HepG2 (cell line): ENCODE measurements around the gene VPS11. TPM values are rescaled to one million over a fixed set of nuclear protein-coding genes. Genes with fewer than 3 reads are reported as not detected.

ENCODE experiments used
- CREB3 ChIP-seq: sonication (generic); formaldehyde crosslinking; IDR thresholded peaks from 2 replicates; pipeline ENCODE4 v1.5.0; 2020; ENCODE audit warnings: missing genetic modification reagents
- DZIP1 ChIP-seq: sonication (generic); formaldehyde crosslinking; IDR thresholded peaks from 2 replicates; pipeline ENCODE4 v1.5.0; 2020; ENCODE audit warnings: mild to moderate bottlenecking, missing genetic modification reagents
- FOXA1 ChIP-seq, 2 experiments: fragments of 450-650 bp in 1 of 2; sonication (generic) in 1 of 2; formaldehyde crosslinking in 1 of 2; IDR thresholded peaks; 2 replicates each; pipeline versions ENCODE4 v1.4.0 to v1.6.1; 2016 to 2020; ENCODE audit warnings: missing genetic modification reagents in 1 of 2
- KIAA2018 ChIP-seq: sonication (generic); formaldehyde crosslinking; IDR thresholded peaks from 2 replicates; pipeline ENCODE4 v1.5.0; 2020; ENCODE audit warnings: mild to moderate bottlenecking, missing genetic modification reagents, borderline replicate concordance
- KLF12 ChIP-seq: sonication (generic); formaldehyde crosslinking; IDR thresholded peaks from 2 replicates; pipeline ENCODE4 v1.4.0; 2020; ENCODE audit warnings: missing genetic modification reagents, borderline replicate concordance
- NFE2L1 ChIP-seq: sonication (generic); formaldehyde crosslinking; IDR thresholded peaks from 2 replicates; pipeline ENCODE4 v1.4.0; 2020; ENCODE audit warnings: missing genetic modification reagents, mild to moderate bottlenecking, borderline replicate concordance
- PITX1 ChIP-seq: sonication (generic); formaldehyde crosslinking; IDR thresholded peaks from 2 replicates; pipeline ENCODE4 v1.5.1; 2020; ENCODE audit warnings: mild to moderate bottlenecking, missing genetic modification reagents
- PLSCR1 ChIP-seq: sonication (generic); formaldehyde crosslinking; IDR thresholded peaks from 2 replicates; pipeline ENCODE4 v1.5.0; 2020; ENCODE audit warnings: missing genetic modification reagents, mild to moderate bottlenecking, borderline replicate concordance
- SOX6 ChIP-seq, 2 experiments: fragments of 450-650 bp in 1 of 2; sonication (generic) in 1 of 2; formaldehyde crosslinking in 1 of 2; IDR thresholded peaks; 2 replicates each; pipeline versions ENCODE4 v1.4.0 to v1.6.1; 2017 to 2020; ENCODE audit warnings: antibody characterized with exemption in 1 of 2, mild to moderate bottlenecking in 1 of 2, missing genetic modification reagents in 1 of 2
- TBP ChIP-seq: sonication (generic); formaldehyde crosslinking; IDR thresholded peaks from 2 replicates; pipeline ENCODE4 v1.5.0; 2020; ENCODE audit warnings: missing genetic modification reagents
- THRA ChIP-seq: sonication (generic); formaldehyde crosslinking; IDR thresholded peaks from 2 replicates; pipeline ENCODE4 v1.4.0; 2020; ENCODE audit warnings: missing genetic modification reagents, borderline replicate concordance
- ZNF24 ChIP-seq: fragments of 450-650 bp; IDR thresholded peaks from 2 replicates; pipeline ENCODE4 v1.6.1; 2017; ENCODE audit warnings: antibody characterized with exemption, mild to moderate bottlenecking
- ZNF326 ChIP-seq: sonication (generic); formaldehyde crosslinking; IDR thresholded peaks from 2 replicates; pipeline ENCODE4 v1.4.0; 2020; ENCODE audit warnings: missing genetic modification reagents, borderline replicate concordance
- ZNF75D ChIP-seq: sonication (generic); formaldehyde crosslinking; IDR thresholded peaks from 2 replicates; pipeline ENCODE4 v1.8.1; 2023; ENCODE audit warnings: missing genetic modification reagents, mild to moderate bottlenecking, borderline replicate concordance
- polyA plus RNA-seq, 8 experiments: library from polyadenylated mRNA; depleted of rRNA in 3 of 8; stranded (reverse) in 7 of 8; unstranded in 1 of 8; fragments of >200 nt; fragmentation: Illumina TruSeq in 4 of 8; extraction: Trizol in 4 of 8; gene quantifications; 2 replicates each; pipeline versions ENCODE4 v1.2.1 to v1.2.3, GENCODE V29; 2011 to 2016; ENCODE audit warnings: low read depth in 4 of 8, missing spikeins in 1 of 8, mixed read lengths in 1 of 8; ENCODE audit not compliant: insufficient read depth in 1 of 8
- total RNA-seq, 5 experiments: library from RNA; depleted of rRNA; stranded (reverse); fragments of >200 nt; fragmentation: Illumina TruSeq; extraction: Trizol; gene quantifications; 2 replicates each; pipeline ENCODE4 v1.2.3, GENCODE V29; 2016; ENCODE audit warnings: low read depth in 1 of 5

Gene VPS11
- total and polyA plus RNA-seq, 2 of the 13 experiments (the other 11 are each of a cell fraction or from before 2014, with no cell fraction given), result 13.7 to 21.6 TPM

- TF ChIP-seq DZIP1 (CRISPR knock-in tag) (no peak), ZNF75D (CRISPR knock-in tag) (no peak), SOX6 (IDR thresholded peaks at IDR 0.05) (no peak), SOX6 (CRISPR knock-in tag; IDR thresholded peaks at IDR 0.05) (peak; percentile 44), KLF12 (CRISPR knock-in tag) (no peak), PLSCR1 (CRISPR knock-in tag) (no peak), TBP (no peak), ZNF24 (no peak), NFE2L1 (CRISPR knock-in tag) (no peak), KIAA2018 (CRISPR knock-in tag) (no peak), CREB3 (CRISPR knock-in tag) (no peak), PITX1 (no peak), FOXA1 (IDR thresholded peaks at IDR 0.05) (no peak), FOXA1 (CRISPR knock-in tag; IDR thresholded peaks at IDR 0.05) (no peak), ZNF326 (CRISPR knock-in tag) (no peak), THRA (CRISPR knock-in tag) (no peak)
Observed at GRCh38 chr11:119024430-119025098, 43.1 kb upstream of the VPS11 start (continued).
